GM18909 (cell line): ENCODE results near the gene TTC31.

Experiments
- ATAC-seq: cut with Tn5 transposase; IDR thresholded peaks from one replicate; pipeline ENCODE4 v1.9.1; 2021; ENCODE audit warnings: mild to moderate bottlenecking; ENCODE audit not compliant: unreplicated experiment, poor library complexity

The TTC31 gene

GRCh38 chr2:74502147-74502719 is 19.4 kb downstream of the TTC31 start:
- no peak for ATAC-seq

GRCh38 chr2:74502720-74503505 is 20.0 kb downstream of the TTC31 start:
- ATAC-seq: peak; percentile 39

GRCh38 chr2:74503506-74504475 is 20.9 kb downstream of the TTC31 start:
- ATAC-seq: no peak

- ATAC-seq: no peak
Measured at GRCh38 chr2:74504591-74504990, 21.7 kb downstream of the TTC31 start.

- ATAC-seq: no peak
Measured at GRCh38 chr2:74505448-74506246, 22.8 kb downstream of the TTC31 start.

- peak; percentile 90 for ATAC-seq
Measured at GRCh38 chr2:74507145-74507925, 24.5 kb downstream of the TTC31 start, which contains the start of gene PCGF1. Gene PCGF1, minus strand, starts transcription at chr2:74507695. Its CDS starts 27 bp downstream, at chr2:74507668.

GRCh38 chr2:74507926-74508520 is 25.1 kb downstream of the TTC31 start:
- peak; percentile 13 for ATAC-seq

- ATAC-seq: no peak
Measured at GRCh38 chr2:74510272-74510671, 27.4 kb downstream of the TTC31 start.

- ATAC-seq: no peak
Measured at GRCh38 chr2:74511104-74511989, 28.5 kb downstream of the TTC31 start.

- ATAC-seq: no peak
Measured at GRCh38 chr2:74512744-74513604, 30.1 kb downstream of the TTC31 start.

GRCh38 chr2:74513605-74514367 is 30.9 kb downstream of the TTC31 start:
- no peak for ATAC-seq

GRCh38 chr2:74514368-74515270 is 31.7 kb downstream of the TTC31 start, which contains the start of gene TLX2:
Gene TLX2, plus strand, starts transcription at chr2:74514450. Its CDS starts 357 bp downstream, at chr2:74514807.
- no peak for ATAC-seq

GRCh38 chr2:74515271-74515980 is 32.5 kb downstream of the TTC31 start:
- peak; percentile 10 for ATAC-seq

- ATAC-seq: peak; percentile 78
Measured at GRCh38 chr2:74515981-74516633, 33.2 kb downstream of the TTC31 start.
